NOMO-1 (cell line): ENCODE results near the gene NFATC3.
"Not testable (repeated sequence)": the region's sequence is repeated elsewhere in the genome, so short reads cannot be mapped to it uniquely, and the experiment has no call there.

Experiments used
- DNase-seq, 2 experiments: peaks; one replicate each; lab custom pipeline; 2025; ENCODE audit not compliant: unreplicated experiment in 2 of 2; lab: John Stamatoyannopoulos, UW

NFATC3 gene

GRCh38 chr16:68115851-68116250, 30.7 kb downstream of the NFATC3 start:
- DNase-seq: no peak

- peak in 1 of 2 experiments; percentile 44 for DNase-seq
Observed at GRCh38 chr16:68116256-68116867, 31.2 kb downstream of the NFATC3 start.

GRCh38 chr16:68117884-68118283, 32.7 kb downstream of the NFATC3 start:
- no peak for DNase-seq

- not testable (repeated sequence) for DNase-seq
Observed at GRCh38 chr16:68118954-68119353, 33.8 kb downstream of the NFATC3 start.

GRCh38 chr16:68120496-68120895, 35.3 kb downstream of the NFATC3 start:
- DNase-seq: not testable (repeated sequence)

GRCh38 chr16:68126395-68126794, 41.2 kb downstream of the NFATC3 start:
- no peak for DNase-seq

GRCh38 chr16:68128577-68129305, 43.6 kb downstream of the NFATC3 start:
- DNase-seq: no peak

- DNase-seq: no peak
Observed at GRCh38 chr16:68130520-68130919, 45.4 kb downstream of the NFATC3 start.

GRCh38 chr16:68131813-68132706, 46.9 kb downstream of the NFATC3 start:
- DNase-seq: peak in 1 of 2 experiments; percentile 6

- DNase-seq: not testable (repeated sequence)
Observed at GRCh38 chr16:68133000-68133399, 47.8 kb downstream of the NFATC3 start.

GRCh38 chr16:68134644-68135043, 49.5 kb downstream of the NFATC3 start:
- DNase-seq: no peak

- DNase-seq: no peak
Observed at GRCh38 chr16:68136515-68136914, 51.3 kb downstream of the NFATC3 start.

GRCh38 chr16:68144008-68144407, 58.8 kb downstream of the NFATC3 start:
- DNase-seq: no peak

- DNase-seq: no peak
Observed at GRCh38 chr16:68146585-68146984, 61.4 kb downstream of the NFATC3 start.

- peak in 1 of 2 experiments; percentile 24 for DNase-seq
Observed at GRCh38 chr16:68147444-68147843, 62.3 kb downstream of the NFATC3 start.

GRCh38 chr16:68149596-68149995, 64.4 kb downstream of the NFATC3 start:
- DNase-seq: no peak

GRCh38 chr16:68155425-68155824, 70.3 kb downstream of the NFATC3 start:
- DNase-seq: no peak

GRCh38 chr16:68162413-68162812, 77.2 kb downstream of the NFATC3 start:
- DNase-seq: no peak

GRCh38 chr16:68163275-68163674, 78.1 kb downstream of the NFATC3 start:
- DNase-seq: not testable (repeated sequence)

- no peak for DNase-seq
Observed at GRCh38 chr16:68166264-68166663, 81.1 kb downstream of the NFATC3 start.

- DNase-seq: no peak
Observed at GRCh38 chr16:68179196-68179795, 94.1 kb downstream of the NFATC3 start.
